GM21526 (cell line): Measurements from ENCODE around the gene C4orf50.

Source experiments
- ATAC-seq: cut with Tn5 transposase; IDR thresholded peaks from one replicate; pipeline ENCODE4 v1.9.1; 2021; ENCODE audit warnings: moderate library complexity; ENCODE audit not compliant: unreplicated experiment, low FRiP score

C4orf50 gene

GRCh38 chr4:6044276-6044675 lies 26.0 kb upstream of the C4orf50 start:
- no peak for ATAC-seq

DNA sequence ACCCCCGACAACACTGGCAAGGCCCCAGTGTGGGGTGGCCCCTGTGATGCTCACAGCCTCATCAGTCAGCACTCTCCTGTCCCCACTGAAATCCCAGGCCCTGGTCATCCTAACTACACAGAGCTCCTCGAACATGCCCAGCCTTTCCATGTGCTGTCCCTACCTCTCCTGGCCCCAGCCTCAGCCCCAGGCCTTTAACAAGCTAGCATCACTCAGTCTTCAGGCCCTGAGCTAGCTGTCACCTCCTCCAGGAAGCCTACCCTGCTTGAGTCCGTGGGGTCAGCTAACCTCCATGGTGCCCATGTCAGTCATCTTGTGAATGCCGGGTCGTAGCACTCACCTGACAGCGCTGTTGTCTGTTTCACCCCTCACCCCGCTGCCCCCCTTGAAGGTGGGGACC lies 25.6 kb upstream of the C4orf50 start:
- ATAC-seq: no peak

- ATAC-seq: no peak
Measured at GRCh38 chr4:6043188-6043587, 25.0 kb upstream of the C4orf50 start.

DNA sequence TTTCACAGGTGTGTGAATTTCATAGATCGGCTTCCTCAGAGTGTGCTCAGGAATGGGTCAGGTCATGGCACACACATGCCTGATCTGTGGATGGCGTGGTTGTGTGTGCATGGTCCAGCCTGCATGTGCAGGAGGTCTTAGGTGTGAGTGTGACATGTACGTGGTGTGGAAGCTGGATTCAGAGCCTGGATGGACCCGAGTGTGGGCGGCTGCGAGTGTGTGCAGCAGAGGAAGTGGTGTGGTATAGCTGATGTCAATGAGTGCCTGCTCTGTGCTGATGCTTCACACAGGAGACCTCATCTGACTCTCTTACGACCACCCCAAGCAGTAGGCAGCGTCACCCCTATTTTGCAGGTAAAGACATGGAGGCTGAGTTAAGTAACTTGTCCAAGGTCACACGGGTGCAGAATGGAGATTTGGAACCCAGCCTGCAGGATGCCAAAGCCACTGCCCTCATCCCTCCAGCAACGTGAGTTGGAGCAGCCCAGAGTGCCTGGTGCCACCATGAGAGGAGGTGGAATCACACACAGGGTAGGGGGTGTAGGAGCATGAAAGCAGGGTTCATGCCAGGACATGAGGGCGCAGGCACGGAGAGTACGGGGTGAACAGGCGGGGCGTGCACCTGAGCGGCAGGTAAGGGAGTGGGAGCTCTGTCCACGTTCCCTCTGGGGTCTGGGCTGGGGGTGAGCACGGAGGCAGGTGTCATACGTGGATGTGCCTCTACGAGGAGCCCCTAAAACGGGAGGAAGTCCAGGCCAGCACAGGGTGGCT lies 24.2 kb upstream of the C4orf50 start:
- no peak for ATAC-seq

DNA sequence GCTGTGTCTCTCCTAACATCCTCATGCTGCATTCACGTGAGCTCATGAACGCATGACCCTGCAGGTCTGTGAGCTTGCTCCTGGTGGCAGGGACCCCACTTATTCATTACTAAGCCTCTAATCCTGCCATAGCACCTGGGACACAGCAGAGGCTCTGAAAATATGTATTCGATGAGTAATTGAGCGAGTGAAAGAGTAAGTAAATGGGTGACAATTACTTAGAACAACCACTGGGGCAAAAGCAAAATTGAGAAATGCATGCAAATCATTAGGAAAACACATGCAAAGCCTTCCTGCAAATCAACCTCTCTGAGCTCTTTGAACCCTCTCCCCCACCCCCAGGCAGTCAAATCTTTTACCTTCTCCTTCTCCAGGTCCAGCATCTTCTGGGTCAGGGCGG lies 23.6 kb upstream of the C4orf50 start:
- ATAC-seq: no peak

DNA sequence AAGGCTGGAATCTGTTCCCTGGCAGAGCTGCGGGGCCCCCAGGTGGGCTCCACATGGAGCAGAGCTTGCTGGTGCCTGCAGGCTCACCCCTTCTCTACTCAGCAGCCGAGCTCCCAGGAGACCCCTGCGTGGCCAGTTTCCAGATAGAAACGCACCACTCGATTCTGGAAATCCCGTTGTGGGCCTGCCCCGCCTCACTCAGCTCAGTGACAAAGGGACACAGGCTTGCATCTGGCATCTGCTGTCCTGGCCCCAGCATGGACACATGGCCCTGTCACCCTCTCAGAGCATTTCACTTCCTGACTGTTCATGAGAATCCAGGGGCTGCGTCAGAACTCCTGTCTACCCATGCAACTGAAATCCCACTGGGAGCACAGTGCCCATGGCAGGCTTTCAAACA lies 20.5 kb upstream of the C4orf50 start:
- ATAC-seq: no peak

GRCh38 chr4:6035786-6036185 lies 17.6 kb upstream of the C4orf50 start:
- ATAC-seq: no peak

- ATAC-seq: no peak
Measured at GRCh38 chr4:6033381-6033780, 15.2 kb upstream of the C4orf50 start.

DNA sequence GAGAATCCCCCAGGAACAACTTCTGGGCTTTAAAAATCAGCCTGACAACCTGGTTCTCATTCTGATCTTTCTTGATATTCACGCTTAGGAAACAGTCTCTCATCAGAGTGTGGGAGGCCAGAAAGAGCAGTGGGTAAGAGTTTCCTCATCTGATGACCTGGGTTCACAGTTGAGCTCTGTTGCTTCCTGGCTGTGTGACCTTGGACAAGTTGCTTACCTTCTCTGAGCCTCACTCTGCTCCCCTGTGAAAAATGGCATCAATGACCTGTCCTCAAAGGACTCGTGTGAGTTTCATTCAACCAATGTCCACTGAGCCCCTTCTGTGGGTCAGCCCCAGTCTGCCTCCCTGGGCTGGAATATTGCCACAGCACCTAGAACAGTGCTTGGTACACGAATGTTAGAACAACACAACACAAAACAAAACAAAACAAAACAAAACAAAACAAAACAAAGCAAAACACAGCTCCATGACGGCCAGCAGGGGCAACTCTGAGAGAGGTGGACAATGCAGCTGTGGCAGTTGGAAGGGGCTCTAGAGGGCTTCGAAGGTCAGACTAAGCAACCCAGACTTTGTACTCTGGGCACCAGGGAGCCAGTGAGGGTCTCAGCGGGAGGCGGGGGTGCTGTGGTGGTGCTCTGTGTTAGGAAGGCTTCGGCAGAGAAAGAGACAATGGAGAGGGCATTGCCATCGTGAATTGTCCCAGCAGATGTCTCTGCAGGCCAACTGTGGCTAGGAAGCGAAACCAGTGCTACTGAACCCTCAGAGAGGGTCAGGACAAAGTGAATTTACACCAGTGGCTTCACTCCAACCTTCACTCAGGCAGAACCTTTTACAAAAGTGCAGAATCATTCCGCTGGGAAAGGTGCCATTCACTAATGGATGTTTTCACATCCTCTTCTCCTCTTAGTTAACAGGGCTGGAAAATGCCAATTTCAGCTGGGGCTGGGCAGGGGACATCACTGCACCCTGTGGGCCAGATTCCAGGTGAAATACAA lies 14.3 kb upstream of the C4orf50 start:
- ATAC-seq: no peak

GRCh38 chr4:6031846-6032245 lies 13.6 kb upstream of the C4orf50 start:
- ATAC-seq: no peak

GRCh38 chr4:6030679-6031078 lies 12.4 kb upstream of the C4orf50 start:
- ATAC-seq: no peak

DNA sequence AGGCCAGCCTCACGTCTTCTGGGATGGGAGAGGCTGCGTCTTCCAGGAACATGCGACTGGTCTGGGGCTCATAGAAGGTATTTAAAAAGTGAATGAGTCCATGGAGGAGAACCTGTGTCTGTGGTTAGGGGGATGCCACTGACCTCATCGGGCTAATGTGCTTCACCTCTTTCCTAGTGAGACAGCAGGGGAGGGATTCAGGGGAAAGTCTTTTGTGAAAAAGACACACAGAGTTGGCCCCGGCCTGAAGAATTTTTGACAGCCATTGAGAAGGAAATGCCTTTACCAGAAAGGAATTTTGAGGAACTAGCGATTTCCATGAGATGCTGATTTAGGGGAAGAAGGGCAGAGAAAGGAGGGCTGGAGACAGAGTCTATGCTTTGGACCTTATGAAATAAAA lies 11.0 kb upstream of the C4orf50 start:
- no peak for ATAC-seq

GRCh38 chr4:6028168-6028567 lies 9.9 kb upstream of the C4orf50 start:
- ATAC-seq: no peak

GRCh38 chr4:6027392-6027791 lies 9.2 kb upstream of the C4orf50 start:
- ATAC-seq: no peak

- ATAC-seq: no peak
Measured at GRCh38 chr4:6024313-6024960, 6.2 kb upstream of the C4orf50 start.

- ATAC-seq: no peak
Measured at GRCh38 chr4:6023731-6024130, 5.5 kb upstream of the C4orf50 start.

DNA sequence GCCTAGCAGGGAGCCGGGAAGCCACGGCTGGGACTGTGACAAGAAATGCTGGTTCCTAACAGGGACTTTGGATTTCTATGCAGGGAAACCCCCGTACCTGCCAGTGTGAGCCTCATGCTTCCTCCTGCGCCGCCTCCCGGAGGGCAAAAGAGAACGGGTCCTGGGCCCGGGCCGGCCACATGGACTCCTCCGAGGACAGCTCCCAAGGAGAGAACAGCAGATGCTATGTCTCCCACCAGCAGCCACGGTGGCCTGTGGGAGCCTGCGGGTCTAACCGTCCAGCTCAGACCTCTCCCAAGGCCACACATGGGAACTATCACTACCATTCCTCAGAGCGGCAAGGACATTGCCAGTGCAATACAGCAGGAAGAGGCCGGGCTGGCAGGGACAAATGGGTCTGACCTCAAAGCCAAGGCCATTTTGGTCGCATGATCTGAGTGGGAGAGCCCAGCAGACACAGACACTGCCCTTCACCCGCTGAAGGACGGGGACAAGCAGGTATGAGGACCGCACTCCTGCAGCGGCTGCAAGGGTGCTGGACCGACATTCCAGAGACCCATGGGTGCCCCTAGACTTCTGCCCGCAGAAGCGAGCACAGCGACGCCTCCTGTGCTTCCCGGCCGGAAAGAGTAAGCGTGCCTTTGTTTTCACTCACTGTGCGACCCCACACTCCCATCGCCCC lies 4.5 kb upstream of the C4orf50 start:
- ATAC-seq: no peak

GRCh38 chr4:6021831-6022606 lies 3.8 kb upstream of the C4orf50 start:
- ATAC-seq: no peak

GRCh38 chr4:6020613-6021012 lies 2.4 kb upstream of the C4orf50 start:
- ATAC-seq: no peak
